GM12872 (cell line): Measurements from ENCODE around the gene OR2J1.

ENCODE experiments used
- TF ChIP-seq, protein P1 (sequence below): IDR thresholded peaks from 3 replicates; pipeline ENCODE4 v1.5.1; 2011; ENCODE audit warnings: low read depth, mild to moderate bottlenecking, low read length, moderate library complexity; ENCODE audit not compliant: insufficient read depth

OR2J1 gene

DNA sequence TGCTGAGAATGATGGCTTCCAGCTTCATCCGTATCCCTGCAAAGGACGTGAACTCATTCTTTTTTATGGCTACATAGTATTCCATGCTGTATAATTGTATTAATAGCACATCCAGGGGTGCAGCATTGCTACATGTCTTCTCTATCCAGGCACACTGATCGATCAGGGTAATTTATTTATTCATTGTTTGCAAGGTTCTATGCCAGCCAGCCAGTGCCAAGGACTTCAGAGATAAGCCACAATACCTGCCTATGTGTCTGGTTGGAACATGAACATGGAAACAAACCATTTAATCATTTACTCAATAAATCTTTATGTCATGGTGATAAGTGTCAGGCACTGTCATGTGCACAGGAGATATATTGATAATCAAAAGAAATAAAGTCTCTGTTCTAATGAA is 6.3 kb upstream of the OR2J1 start:
- TF ChIP-seq, protein P1, sequence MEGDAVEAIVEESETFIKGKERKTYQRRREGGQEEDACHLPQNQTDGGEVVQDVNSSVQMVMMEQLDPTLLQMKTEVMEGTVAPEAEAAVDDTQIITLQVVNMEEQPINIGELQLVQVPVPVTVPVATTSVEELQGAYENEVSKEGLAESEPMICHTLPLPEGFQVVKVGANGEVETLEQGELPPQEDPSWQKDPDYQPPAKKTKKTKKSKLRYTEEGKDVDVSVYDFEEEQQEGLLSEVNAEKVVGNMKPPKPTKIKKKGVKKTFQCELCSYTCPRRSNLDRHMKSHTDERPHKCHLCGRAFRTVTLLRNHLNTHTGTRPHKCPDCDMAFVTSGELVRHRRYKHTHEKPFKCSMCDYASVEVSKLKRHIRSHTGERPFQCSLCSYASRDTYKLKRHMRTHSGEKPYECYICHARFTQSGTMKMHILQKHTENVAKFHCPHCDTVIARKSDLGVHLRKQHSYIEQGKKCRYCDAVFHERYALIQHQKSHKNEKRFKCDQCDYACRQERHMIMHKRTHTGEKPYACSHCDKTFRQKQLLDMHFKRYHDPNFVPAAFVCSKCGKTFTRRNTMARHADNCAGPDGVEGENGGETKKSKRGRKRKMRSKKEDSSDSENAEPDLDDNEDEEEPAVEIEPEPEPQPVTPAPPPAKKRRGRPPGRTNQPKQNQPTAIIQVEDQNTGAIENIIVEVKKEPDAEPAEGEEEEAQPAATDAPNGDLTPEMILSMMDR: no peak

DNA sequence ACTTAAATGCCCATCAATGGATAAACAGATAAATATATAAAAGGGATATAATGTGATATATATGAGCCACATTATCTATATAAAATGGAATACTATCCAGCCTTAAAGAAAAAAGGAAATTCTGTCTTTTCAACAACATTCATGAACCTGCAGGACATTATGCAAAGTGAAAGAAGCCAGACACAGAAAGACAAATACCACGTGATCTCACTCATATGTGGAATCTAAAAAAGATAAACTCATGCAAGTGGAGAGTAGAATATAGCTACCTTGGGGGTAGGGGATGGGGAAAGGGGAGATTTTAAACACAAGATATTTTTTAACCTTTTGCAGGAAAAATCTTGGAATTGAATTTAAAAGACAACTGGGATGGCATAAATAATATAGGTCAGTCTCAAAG is 1.5 kb upstream of the OR2J1 start:
- TF ChIP-seq, protein P1: no peak

DNA sequence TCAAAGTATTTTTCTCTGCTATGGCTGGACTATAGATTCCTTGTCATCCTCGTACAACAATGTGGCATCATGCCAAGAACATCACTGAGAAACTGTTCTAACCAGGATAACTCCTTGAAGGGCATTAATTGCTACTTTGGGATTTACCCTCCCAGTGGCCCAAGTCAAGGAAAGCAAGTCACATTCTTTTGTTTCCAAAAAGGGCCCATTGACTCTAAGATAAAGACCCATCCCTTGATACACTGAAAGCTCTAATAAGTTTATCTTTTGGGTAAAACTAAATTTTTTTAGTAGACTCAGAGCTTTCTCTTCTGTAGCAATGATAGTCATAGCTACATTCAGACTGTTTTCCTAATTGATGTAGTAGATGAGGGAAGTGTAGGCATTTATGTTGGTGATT is 8.5 kb downstream of the OR2J1 start, which contains the start of gene OR2J3:
Gene OR2J3, plus strand, starts transcription at position 301 of the 400 bp plus-strand sequence. CDS start 3,833 bp downstream, outside the sequence.
- TF ChIP-seq, protein P1: no peak

DNA sequence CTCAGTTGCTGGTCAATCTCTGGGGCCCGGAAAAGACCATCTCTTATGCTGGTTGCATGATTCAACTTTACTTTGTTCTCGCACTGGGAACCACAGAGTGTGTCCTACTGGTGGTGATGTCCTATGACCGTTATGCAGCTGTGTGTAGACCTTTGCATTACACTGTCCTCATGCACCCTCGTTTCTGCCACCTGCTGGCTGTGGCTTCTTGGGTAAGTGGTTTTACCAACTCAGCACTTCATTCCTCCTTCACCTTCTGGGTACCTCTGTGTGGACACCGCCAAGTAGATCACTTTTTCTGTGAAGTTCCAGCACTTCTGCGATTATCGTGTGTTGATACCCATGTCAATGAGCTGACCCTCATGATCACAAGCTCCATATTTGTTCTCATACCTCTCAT is 12.8 kb downstream of the OR2J1 start:
- TF ChIP-seq, protein P1: peak; percentile 19; the same call in 1 of the 3 replicates

DNA sequence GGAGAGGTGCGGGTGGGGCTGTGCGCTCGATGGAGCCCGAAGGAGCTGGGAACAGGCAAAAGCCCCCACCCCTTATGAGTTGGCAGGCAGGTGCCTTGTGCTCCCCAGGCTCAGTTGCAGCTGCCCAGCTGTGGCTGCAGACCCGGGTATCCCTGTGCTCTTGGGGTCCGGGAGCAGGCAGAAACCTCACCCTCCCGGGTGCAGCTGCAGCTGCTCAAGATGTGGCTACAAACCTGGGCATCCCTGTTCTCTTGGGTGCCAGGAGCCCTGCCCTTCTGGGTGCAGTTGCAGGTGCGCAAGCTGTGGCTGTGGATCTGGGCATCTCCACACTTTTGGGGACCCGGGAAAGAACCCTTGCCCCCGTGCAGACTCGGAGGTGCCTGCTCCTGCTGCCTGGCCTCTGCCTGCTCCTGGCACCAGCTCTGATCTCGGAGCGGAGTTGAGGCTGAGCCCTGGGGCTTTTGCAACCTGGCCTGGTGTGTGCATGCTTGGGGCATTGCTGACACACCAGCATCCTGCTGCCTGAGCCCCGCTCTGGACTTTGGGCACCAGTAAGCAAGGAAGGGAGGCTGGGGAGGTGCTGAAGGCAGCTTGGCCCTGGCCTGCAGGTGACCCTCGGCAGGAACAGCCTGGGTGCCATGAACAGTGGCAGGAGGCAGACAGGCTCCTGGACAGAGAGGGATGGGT is 30.2 kb downstream of the OR2J1 start:
- TF ChIP-seq, protein P1: no peak

DNA sequence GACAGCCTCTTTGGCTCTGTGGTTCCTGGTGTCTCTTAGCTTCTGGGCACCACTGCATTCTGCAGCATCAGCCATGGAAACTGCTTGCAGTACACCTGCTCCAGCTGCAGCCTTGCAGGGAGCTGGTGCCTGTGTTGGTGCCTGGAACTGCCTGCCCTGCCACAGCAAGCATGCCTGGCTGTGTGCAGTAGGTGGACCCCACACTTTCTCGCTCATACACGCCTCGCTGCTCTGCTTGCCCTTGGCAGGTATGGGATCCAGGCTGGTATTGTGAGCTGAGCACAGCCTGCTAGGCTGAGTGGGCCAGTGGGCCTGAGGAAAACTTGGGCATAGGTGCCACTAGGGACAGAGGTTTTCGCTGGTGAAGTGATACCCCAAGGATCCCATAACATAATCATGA is 31.4 kb downstream of the OR2J1 start:
- TF ChIP-seq, protein P1: no peak

DNA sequence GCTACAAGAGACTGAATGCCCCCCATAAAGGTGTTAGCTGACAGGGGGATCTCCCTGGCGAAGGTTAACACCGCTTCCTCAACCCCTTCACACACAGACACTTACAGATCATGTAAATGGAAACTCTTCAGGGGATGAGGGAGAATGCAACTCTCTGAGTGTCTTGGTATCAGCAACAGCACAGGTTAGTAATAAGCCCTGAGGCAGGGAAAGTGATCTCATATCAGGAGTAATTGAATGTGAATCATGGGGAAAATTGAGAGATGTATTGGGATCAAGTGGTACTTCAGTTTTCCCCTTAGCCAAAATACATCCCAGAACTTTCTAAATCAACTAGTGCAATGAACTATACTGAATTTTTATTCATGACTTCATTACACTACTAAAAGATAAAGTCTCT is 32.4 kb downstream of the OR2J1 start:
- TF ChIP-seq, protein P1: no peak

DNA sequence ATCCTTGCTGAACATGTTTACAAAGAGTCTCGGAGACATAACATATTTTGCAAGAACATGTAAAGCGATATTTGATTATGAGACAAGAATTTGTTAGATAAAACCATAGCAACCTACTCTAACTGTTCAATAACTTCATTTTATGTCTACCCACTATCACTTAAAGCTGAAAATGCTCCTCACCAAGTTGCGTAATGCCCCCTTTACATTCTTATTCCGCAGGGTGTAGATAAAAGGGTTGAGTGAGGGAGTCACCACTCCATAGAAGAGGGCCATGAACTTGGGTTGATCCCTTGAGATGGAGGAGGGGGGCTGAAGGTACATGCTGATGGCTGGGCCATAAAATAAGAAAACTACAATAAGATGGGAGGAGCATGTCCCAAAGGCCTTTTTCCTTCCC is 38.4 kb downstream of the OR2J1 start:
- TF ChIP-seq, protein P1: no peak
